Activated T-cell treated with anti-CD3 and anti-CD28 coated beads for 1 hour (primary cell): ENCODE results near the gene CITED4.
A peak's percentile ranks its signal among the peaks of the same experiment; 100 is the strongest.
"Not testable (repeated sequence)": the region's sequence is repeated elsewhere in the genome, so short reads cannot be mapped to it uniquely, and the experiment has no call there.

Source experiments
- DNase-seq: peaks from one replicate; pipeline ENCODE4 v3.0.0-alpha.2; 2020; ENCODE audit warnings: low read depth

The CITED4 gene, protein sequence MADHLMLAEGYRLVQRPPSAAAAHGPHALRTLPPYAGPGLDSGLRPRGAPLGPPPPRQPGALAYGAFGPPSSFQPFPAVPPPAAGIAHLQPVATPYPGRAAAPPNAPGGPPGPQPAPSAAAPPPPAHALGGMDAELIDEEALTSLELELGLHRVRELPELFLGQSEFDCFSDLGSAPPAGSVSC

DNA sequence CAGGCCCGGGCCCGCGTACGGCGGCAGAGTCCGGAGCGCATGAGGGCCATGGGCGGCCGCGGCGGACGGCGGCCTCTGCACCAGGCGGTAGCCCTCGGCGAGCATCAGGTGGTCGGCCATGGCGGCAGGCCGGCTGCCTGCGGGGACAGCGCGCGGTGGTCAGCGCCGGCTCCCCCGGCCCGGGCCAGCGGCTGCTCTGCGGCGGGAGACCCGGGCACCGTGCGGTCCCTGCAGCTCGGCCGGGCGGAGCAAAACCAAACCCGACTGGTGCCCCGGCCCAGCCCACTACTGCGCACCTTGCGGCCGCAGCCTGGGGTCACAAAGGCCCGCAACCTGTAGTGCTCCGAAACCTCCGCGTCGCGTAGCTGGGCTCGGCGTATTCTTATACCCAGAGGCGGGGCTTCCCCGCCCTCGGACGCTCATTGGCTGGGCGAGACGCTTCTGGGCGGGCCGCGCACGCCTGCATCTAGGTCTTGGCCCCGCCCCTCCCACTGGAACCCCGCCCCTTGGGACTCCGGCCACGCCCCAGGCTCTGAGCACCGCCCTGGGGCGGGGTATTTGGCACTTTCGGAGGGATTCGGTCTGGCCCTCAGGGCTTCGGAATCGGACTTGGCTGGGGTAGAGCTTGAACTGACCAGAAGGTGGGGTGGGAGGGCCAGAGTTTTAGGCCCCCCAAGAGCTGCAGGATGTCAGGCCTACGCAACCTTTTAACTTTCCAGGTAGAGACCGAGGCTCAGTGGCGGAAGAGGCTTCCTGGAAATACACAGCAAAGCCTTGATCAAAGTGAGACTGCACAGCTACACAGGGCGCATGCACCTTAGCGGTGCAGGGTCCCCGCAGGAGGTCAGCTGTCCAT lies at the start of gene CITED4:
TSS of gene CITED4 (minus strand) at position 356 of the 856 bp plus-strand sequence. CDS start at position 120, 236 bp downstream.
- peak; percentile 94 for DNase-seq

GRCh38 chr1:40911105-40911504 lies 48.9 kb upstream of the CITED4 start:
- no peak for DNase-seq

GRCh38 chr1:40909281-40909680 lies 47.1 kb upstream of the CITED4 start:
- no peak for DNase-seq

DNA sequence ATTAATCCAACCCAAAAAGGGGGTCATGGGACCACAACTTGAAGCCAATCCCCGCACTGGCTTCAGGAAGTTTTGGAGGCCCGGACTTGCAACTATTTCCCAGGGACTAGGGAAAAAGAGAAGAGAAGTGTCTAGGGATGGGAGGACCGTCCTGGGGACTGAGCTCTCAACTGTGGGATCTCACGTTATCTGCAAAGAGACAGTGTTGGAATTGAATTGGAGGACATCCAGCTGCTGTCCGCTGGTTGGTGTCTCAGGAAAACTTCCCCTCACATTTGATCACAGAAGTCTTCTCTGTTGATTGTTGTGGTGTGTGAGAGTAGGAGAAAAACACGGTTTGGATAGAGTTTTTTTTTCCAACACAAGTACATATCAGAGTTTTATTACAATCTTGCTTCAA lies 46.2 kb upstream of the CITED4 start:
- no peak for DNase-seq

DNA sequence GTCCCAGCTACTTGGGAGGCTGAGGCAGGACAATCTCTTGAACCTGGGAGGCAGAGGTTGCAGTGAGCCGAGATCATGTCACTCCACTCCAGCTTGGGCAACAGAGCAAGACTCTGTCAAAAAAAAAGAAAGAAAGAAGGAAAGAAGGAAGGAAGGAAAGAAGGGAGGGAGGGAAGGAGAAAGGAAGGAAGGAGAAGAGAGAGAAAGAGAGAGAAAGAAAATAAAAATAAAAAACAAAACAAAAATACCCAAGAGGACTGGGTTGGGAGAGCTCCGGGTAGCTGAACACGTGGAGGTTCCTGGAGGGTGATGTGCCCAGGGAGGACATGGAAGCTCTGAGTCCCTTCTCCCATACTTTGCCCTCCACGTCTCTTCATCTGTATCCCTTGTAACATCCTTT lies 45.7 kb upstream of the CITED4 start:
- no peak for DNase-seq

GRCh38 chr1:40906781-40907400 lies 44.7 kb upstream of the CITED4 start:
- no peak for DNase-seq

DNA sequence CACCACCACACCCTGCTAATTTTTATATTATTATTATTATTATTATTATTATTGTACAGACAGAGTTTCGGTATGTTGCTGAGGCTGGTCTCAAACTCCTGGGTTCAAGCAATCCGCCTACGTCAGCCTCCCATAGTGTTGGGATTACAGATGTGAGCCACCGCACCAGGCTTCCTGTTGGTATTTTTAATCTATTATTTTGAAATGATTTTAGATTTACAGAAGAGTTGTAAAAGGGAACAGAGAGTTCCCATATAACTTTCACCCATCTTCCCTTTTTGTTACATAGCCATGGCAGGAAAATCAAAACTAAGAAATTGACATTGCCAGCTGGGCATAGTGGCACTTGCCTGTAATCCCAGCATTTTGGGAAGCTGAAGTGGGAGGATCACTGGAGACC lies 42.9 kb upstream of the CITED4 start:
- DNase-seq: no peak

DNA sequence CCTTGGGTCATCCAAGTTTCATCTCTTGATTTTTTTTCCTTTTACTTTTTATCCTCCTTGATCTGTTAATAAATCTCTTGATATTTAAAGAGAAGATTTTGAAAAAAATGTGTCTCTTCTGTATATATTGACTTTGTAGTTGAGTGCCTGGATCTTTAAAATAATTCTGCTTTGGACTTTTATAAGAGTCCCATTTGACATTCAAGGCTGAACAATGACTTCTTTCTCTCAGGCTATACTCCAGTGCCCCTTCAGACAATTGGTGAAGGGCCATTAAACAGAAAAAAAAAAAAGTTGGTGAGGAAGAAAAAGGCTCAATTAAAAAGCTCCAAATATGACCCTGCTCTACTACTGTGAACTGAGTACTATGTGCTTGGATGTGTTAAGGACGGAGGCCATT lies 40.9 kb upstream of the CITED4 start:
- DNase-seq: no peak

- DNase-seq: no peak
Measured at GRCh38 chr1:40901886-40902852, 40.0 kb upstream of the CITED4 start.

DNA sequence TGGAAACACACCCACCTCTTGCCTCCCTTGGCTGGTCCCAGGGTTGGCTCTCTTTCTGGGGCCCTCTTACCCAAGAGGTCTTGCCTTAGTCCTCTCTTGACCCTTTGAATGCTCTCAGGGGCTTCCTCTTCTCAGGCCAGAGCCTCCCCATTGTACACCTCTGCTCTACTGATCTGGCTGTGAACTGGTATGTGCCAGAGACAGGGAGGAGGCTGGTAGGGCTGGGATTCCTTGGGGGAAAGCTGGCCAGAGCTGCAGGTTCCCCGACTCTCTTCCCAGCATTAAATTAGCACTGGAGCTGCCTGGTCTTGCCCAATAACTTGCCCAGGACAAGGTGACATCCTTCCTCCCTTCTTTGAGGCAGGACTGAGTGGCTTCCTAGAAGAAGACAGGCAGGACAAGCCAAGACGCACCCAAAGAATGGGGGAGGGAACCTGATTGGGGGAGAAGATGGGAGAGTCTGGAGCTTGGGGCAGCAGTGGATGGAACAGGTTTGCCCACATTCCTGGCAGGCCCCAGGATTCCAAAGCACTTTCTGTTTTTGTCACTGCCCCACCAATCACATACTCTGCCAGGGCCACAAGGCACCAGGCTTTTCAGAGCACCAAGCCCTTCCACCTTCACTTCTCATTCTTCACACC lies 37.2 kb upstream of the CITED4 start:
- DNase-seq: no peak

- DNase-seq: no peak
Measured at GRCh38 chr1:40898431-40898901, 36.3 kb upstream of the CITED4 start.

- no peak for DNase-seq
Measured at GRCh38 chr1:40897513-40897912, 35.4 kb upstream of the CITED4 start.

DNA sequence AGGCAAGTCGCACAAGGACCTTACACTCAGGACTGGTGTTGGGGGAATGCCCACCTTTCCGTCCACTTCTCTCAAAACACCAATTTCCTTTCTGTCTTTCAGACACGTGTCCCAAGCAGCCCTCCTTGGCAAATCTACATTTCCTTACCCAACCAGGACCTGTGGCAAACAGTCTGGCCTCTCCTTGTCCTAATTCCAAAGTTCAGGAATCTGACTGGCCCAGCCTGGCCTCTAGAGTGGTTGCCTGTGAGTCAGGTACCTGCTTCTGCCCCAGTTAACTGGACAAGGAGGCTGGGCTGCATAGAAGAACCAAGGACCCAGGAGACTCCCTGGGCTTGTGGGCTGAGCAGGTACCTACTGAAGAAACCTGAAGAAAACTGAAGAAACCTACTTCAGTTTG lies 34.3 kb upstream of the CITED4 start:
- DNase-seq: no peak

GRCh38 chr1:40895601-40896000 lies 33.4 kb upstream of the CITED4 start:
- DNase-seq: no peak

- not testable (repeated sequence) for DNase-seq
Measured at GRCh38 chr1:40894858-40895257, 32.7 kb upstream of the CITED4 start.

DNA sequence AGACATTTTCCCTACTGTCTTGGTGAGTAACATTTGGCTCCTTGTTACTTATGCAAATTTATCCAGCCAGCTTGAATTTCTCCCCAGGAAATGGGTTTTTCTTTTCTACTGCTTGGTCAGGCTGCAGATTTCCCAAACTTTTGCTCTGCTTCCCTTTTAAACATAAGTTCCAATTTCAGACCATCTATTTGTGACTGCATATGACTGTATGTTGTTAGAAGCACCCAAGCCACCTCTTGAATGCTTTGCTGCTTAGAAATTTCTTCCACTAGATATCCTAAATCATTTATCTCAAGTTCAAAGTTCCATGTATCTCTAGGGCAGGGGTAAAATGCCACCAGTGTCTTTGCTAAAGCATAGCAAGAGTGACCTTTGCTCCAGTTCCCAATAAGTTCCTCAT lies 32.3 kb upstream of the CITED4 start:
- DNase-seq: no peak

GRCh38 chr1:40893946-40894345 lies 31.8 kb upstream of the CITED4 start:
- DNase-seq: no peak

DNA sequence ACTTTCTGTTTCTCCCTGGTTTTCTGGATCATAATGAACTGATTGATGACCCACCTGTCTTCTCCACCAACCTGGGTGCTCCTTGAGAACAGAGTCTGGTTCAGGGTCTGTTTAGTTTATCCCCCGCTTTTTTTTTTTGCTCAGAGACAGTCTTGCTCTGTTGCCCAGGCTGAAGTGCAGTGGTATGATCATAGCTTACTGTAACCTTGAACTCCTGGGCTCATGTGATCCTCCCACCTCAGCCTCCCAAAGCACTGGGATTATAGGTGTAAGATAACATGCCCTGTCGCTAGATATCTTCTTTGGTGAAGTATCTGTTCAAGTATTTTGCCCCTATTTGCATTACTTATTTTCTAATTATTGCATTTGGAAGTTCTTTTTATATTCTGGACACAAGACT lies 30.2 kb upstream of the CITED4 start:
- no peak for DNase-seq

DNA sequence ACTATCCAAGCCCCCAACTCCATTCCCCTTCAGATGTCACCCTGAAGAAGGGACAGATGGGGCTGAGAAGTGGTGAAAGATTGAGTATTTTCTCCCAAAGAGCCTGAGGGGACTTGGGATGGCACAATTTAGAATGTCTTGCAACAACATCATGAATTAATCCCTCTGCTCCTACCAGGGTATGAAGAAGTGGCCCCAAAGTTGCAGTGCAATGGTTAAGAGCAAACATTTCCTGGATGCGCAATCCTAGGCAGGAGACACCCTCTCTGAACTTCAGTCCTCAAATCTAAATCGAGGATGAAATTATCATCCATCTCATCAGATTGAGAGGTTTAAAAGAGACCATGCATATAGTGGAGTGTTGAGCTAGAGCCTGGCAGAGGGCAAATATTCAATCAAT lies 28.6 kb upstream of the CITED4 start:
- DNase-seq: no peak

DNA sequence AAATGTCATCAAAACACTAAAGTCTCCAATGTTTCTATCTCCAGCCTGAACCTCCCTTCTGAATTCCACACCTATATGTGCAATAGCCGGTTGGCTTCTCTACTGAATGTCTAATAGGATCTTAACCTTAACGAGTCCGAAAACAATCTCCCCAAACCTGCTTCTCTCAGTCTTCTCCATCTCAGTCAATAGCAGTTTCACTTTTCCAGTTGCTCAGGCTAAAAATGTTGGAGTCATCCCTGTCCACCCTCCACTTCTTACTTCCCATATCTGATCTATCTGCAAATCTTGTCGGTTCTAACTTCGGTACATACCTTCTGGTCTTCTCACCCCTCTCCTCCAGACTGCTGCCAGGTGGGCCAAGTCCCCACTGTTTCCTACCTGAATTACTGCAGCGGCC lies 25.5 kb upstream of the CITED4 start:
- DNase-seq: no peak

- DNase-seq: no peak
Measured at GRCh38 chr1:40887012-40887378, 24.8 kb upstream of the CITED4 start.
